LoVo (cell line): ENCODE results near the gene CRYBG2.
"Not testable (repeated sequence)": the region's sequence is repeated elsewhere in the genome, so short reads cannot be mapped to it uniquely, and the experiment has no call there.

ENCODE experiments used
- DNase-seq: peaks from one replicate; pipeline ENCODE4 v3.0.0-alpha.2; 2016; ENCODE audit warnings: low spot score

The CRYBG2 gene

DNA sequence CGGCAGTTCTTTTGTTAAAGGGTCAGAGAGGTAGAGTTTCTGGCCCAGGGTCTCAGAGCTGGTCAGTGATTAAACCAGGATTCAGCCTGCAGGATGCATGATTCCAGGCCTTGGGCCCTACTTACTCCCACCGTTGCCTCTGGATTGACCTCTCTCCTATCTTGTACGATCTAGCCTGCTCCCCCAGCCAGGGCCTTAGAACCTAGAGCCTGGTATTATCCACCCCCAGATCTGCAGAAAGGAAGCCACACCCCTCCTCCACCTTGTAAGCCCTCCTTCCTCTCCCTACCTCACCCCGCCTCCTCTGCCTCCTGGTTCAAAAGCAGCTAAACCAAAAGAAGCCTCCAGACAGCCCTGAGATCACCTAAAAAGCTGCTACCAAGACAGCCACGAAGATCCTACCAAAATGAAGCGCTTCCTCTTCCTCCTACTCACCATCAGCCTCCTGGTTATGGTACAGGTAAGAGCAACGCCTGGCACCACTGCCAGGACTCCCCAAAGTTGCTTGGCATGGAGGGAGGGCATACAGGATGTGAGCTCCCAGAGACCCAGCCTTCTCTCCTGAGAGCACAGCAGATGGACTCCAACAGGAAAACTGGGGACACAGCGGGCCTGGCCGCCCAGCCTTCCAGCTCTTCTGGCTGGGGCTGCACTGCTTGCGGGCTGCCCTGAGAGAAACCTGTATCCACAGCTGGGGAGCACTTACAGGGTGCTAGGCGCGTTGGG is 36.2 kb downstream of the CRYBG2 start, which contains the start of gene CD52:
Gene CD52, plus strand, starts transcription at position 347 of the 726 bp plus-strand sequence. Its CDS starts 60 bp downstream, at position 407.
- no peak for DNase-seq

DNA sequence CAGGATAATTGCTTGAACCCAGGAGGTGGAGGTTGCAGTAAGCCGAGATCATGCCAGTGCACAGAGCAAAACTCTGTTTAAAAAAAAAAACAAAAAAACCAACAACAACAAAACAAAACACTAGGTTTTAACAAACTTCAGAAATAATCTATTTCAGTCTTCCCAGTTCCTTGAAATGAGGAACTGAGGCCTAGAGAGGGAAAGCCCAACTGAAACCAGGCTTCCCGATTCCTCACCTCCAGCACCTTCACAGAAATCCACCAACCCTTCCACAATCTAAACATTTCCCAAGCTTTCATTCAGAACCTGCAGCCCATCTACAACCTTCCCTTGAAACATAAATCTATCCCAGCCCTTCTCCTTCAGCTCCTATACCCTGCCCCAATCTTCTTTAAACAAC is 36.8 kb downstream of the CRYBG2 start:
- no peak for DNase-seq

DNA sequence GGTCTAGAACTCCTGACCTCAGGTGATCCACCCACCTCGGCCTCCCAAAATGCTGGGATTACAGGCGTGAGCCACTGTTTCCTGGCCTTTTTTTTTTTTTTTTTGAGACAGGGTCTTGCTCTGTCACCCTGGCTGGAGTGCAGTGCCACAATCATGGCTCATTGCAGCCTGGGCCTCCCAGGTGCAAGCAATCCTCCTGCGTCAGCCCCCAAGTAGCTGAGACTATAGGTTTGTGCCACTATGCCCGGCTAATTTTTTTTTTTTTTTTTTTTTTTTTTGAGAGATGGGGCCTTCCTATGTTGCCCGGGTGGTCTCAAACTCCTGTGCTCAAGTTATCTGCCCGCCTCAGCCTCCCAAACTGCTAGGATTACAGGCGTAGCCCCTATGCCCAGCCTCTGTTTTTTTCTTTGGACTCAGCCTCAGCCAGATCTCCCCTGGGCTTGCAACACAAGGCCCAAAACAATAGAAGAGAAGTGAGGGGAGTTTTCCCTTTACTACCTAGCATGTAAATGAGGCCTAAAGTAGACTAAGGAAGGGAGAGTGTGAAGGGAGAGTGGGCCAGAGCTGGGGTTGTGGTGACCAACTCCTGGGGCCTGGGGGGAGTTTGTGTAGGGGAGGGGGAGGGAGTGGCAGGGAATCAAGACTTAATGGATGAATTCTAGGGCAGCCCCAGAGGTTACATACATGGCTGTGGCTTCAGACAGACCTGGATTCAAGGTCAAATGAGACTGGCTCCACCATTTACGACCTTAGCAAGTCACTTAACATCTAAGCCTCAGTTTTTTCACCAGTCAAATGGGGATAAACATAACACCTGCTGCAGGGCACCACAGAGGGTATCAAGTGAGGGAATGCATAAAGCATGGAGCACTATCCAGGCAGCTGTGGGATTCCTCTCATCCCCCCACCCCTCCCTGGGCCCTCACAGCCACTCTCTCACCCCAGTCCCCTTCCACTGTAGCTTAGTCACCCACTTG is 37.8 kb downstream of the CRYBG2 start:
- no peak for DNase-seq

DNA sequence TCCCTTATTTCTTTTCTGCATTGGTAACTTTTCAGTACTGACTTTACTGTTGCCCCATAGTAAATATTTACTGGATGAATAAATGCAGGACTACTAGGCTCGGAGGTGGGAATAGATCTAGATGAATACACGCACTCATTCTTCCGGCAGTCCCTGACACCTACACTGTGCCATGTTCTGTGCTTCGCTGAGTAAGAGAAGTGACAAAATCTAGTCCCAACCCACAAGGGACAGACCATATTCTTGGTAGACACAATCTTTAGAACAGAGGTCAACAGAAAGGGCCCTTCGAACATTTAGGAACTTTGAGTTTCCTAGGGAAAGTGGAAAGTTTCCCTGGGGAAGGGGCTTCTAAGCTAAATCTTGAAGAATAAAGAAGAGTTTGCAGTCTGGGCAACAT is 39.4 kb downstream of the CRYBG2 start:
- no peak for DNase-seq

DNA sequence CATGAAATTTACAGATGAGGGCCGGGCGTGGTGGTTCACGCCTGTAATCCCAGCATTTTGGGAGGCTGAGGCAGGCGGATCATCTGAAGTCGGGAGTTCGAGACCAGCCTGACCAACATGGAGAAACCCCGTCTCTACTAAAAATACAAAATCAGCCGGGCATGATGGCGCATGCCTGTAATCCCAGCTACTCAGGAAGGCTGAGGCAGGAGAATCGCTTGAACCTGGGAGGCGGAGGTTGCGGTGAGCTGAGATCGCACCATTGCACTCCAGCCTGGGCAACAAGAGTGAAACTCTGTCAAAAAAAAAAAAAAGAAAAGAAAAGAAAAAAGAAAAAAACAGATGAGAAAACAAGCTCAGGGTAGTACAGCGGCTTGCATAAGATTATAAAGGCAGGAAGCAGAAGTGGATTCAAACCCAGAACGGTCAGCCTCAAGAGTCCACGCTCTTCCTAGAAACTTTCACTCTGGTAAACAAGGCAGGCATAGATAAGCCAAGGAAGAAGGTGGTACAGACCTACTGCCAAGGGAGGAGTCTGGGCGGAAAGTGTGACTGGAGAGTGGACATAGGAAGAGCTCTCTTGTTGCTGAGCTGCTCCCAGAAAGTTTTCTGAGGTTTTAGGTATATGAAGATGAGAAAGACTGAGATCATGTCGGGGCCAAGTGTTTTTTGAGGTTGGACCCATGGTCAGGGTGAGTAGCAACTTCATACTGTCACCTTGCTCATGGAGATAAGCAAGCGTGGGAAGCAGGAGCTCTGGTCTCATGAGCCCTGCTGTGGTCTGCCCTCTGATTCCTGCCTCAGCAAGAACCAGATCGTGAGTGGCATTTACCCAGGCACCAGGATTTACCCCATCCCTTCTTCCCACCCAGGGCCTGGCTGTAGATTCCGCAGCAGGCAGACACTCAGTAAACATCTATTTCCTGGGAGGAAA is 45.7 kb downstream of the CRYBG2 start:
- DNase-seq: not testable (repeated sequence)

DNA sequence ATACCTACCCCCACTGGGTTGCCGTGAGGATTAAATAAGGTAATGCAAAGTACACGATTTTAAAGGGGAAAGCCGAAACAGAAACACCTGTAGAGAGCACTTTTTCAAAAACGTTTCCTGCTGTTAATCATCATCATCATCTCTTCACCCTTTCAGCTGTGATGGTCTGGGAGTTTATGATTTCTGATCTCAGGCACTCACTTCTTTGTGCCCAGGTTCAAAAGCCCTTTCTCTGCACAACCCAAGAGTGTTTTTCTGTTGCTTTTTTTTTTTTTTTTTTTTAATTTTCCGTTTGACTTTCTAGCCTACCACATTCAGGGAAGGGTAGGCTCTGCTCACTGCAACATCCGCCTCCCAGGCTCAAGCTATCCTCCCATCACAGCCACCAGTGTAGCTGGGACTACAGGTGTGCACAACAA is 46.6 kb downstream of the CRYBG2 start:
- DNase-seq: no peak

DNA sequence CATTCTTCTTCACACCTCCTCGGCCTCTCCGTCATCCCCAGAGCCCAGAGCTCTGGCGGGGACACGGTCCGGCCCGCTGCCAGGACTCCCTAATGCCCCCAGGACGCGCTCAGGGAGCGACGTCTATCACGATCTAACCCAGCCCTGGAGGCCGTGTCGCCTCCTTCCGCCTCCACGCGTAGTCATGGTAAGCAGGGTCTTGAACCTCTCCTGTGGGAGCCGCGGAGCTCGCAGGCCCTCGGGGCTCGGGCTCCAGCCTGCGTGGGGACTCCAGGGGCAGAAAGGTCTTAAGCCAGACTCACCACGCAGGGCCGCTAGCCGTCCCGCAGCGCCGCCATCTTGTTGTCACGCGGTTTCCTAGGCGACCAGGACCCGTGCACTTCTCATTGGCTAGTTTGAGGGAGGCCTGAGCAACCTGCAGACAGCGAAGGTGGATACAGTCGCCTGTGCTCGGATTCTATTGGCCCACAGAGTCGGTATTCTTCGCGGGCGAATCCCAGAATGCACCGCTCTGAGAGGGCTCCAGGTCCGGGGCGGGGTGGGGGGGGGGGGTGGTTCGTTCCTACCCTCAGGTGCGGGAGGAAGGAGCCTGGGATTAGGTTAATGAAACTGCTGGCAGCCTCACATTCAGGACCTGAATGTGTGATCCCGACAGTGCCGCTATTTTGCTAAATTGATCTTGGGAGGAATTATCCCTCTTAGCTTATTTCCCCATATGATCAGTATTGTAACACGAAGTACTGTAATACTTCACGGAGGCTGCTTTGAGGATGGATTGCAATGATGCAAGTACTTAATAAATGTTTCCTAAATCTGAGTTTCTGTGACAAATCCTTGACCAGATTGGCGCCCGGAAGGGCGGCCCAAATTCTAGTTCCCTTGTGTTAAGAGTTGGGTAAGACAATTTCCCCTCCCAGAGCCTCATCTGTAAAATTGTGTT is 47.4 kb downstream of the CRYBG2 start, which contains the start of gene UBXN11:
Gene UBXN11, minus strand, starts transcription at position 347 of the 940 bp plus-strand sequence. CDS start 3,753 bp downstream, outside the sequence.
- DNase-seq: peak; percentile 96

DNA sequence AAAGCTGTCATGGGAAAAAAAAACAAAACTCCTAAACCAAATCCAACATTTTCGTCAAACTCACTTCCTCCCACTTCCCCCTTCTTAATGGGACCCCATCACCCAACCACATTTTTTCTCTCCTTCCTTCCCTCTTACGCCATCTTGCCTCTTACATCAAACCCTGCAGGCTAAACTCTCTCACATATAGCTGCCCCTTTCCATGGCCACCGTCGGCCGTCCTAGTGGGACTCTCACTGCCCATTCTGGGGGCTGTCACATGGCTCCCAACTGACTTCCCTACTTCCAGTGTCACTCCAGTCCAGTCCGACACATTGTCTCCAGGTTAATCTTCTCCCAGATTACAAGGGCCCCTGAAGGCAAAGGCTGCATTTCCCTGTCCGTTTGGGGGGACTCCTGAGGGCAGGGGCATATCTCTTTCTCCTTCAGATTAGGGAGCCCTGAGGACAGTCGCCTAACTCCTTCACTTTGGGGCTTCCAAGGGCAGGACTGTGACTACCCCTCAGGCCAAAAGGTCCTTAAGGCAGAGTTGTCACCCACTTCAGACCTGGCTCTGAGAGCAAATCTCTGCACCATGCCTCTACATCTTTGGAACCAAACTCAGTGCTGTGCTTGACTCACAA is 48.2 kb downstream of the CRYBG2 start:
- no peak for DNase-seq

DNA sequence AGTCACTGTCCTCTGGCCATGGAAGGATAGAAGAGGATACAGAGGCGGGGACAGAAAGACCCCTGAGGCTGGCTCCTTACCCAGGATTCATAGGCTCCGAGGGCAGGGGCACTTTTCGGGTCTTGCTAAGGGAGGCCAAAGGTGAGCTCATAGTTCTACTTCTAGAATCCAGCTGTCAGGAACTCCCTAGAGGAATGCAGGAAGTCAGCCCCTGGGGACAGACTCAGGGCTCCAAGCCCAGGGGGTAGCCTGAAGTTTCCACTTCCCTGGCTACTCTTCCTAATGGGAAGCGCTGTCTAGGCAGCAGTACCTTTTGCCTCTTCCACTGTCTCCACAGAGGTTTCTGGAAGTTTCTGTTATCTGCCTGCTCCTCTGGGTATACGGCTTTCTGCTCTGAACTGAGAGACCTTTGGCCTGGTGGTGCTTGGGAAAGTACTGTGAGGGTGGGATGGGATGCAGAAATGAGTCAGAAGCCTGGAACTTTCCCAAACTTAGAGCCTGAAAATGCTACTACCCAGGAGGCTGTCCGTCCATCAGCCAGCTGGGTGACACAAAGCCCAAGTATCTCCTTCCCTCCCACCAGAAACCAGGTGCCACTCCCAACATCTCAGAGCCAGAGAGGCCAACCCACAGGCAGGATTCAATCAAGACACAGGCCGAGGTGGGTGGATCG is 51.1 kb downstream of the CRYBG2 start:
- DNase-seq: peak; percentile 52

DNA sequence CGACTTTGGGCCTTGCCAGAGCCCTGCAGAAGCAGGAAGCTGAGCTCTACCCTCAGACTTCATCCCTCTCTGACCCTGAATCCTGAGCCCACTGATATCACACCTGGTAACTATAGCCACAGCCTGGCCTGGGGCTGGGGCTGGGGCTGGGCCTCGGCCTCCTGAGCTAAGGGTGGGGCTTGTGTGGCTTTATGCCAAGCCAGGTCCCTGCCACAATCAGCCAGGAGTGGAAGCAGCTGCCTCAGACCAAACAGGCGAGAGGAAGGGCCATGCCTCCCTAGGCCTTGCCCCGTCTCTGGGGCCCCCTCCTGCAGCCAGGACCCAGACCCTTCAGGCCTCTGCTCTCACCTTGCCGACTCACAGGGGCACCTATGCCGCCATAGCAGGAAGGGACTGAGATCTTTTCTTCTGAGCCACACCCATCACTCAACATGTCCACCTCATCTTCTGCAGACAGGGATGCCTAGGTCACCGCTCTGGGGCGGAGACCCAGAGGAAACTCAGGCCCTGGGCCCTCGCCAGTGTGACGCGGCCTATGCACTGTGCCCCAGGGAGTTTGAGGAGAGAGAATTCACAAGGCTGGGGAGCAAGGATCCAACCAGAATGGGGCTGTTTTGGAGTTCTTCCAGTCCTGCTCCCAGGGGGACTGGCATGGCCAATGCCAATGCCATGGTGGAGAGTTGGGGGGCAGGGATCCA is 53.2 kb downstream of the CRYBG2 start:
- no peak for DNase-seq

DNA sequence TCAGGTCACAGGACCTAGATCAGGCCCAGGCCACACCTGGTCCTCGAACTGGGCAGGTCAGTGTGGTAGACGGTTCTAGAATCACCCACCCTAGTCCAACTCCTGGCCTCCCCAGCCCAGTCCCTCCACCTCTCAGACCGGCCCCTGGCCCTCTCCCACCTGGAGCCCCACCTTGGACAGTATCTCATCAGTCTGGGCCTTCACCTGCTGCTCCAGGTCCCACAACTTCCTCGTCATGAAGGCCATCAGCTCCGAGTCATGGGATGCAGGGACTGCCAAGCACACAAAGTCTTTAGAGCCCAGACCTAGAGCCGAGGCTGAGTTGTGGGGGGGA is 56.2 kb downstream of the CRYBG2 start:
- no peak for DNase-seq

DNA sequence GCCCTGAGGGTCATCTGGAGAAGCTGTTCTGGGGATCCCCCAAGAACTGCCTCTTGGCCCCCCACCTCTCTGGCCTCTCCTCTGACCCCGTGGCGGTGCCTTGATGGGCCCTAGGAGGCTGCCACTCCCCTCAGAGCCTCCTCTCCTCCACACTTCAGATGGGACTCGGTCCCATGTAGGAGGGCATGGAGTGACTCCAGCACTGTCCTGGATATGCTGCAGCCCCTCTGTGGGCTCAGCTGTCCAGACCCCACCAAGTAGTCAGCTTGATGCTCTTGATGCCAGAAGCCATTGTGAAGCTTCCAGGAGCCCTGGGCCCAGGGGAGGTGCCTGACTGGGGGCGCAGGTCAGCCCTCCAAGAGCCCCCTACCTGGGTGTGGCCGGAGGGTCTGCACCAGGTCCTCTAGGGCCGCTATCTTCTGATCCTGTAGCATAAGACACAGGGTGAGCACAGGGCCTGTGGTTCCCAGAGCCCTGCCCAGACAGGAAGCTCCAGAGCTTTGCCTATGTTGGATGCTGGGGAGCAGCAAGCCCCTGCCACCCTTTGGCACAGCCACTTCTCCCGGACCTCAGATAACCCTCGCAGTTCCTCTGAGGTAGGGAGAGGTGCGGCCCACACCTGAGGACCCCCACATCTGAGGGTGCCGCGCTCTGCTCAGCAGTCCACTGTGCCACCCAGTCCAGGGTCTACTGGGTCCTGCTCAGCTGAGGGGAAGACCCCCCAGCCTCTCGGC is 56.7 kb downstream of the CRYBG2 start:
- DNase-seq: no peak

DNA sequence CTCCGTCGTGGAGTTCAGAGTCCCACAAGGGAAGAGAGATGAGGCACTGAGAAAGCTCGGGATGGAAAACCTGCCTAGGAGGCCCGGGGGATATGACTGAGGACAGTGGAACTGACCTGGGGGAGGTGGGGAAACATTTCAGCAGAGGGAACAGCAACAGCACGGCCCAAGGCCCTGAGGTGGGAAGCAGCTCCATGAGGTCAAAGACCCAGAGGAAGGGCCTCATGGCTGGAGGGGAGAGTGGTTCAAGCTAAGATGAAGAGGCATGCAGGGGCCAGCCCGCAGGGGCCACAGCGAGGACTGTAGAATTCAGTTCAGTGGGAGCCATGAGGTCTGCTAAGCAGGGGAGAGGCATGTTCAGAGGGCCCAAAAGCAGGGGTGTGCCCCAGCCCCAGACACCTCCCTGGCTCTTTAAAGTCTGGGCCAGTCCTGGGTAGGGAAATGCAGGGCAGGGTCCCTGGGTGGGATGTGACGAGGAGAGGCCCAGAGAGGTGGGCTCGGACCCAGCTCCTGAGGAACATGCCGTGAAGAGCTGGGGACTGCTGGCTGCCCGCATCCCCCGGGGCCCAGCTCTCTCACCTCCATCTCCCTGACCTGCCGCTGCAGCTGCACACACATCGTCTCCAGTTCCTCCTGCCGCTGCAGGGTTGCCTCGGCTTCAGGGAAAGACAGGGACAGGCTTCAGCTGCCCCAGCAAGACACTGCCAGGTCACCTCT is 57.4 kb downstream of the CRYBG2 start:
- DNase-seq: no peak

DNA sequence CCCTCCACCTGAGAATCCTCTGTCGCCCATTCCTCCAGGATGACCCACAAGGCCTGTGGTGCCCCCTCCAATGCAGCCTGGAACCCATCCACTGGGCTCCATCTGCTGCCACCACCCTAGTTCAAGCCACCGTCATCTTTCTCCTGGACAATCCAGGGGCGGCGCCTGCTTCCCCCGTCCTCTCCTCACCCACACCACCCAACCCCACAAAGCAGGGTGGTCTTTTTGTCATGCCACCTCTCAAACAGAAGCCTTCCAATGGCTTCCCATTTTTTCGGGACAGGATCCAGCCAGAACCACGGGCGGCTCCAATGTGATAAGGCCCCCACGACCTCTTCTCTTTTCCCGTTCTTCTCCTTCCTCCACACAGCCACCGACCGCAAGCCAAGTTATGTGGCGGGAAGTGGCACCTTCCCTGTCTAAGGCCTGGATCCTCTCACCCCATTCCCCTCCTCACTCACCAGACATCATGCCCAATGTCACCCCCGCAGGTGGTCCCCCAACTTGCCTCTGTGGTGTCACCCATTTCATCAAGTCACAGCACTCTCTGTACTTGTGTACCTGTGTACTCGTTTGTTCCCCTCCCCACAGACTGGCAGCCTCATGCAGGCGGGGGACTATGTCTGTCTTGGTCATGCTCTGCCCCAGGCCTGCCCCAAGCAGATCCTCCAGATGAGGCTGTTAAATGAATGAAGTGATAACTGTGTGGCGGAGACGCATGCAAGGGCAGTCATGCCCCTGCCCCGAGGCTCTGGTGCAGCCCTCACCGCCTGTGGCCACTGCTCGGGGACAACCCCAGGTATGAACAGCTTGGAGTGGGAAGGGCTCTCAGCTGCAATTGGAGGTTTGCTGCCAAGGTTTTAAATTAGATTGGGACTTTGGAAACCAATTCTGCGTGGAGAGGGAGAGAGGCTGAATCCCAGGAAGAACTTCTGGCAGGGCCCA is 58.5 kb downstream of the CRYBG2 start:
- no peak for DNase-seq

DNA sequence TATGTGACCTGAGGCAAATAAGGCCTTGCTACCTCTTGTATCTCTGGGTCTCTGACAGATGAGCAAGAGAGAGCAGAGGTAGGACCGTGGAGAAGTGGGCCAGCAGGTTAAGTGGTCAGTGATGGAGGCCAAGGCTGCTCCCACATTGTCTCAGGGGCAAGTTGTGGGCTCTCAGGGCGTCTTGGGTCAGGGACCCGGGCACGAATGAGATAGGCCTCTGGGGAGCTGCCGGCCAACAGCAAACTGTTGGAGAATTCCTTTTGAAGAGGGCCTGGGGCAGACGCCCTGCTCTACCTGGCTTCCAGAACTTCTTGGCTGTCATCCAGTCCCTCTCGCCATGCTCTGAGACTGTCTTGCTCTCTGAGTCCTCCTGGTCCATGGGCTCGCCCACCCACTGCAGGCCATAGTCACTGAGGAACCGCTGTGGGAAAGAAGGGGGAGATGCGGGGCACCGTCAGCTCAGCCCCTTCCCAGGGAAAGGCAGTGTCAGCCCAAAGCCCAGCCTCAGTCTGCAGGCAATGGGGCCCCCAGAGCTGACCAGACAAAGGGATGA is 59.9 kb downstream of the CRYBG2 start:
- no peak for DNase-seq

DNA sequence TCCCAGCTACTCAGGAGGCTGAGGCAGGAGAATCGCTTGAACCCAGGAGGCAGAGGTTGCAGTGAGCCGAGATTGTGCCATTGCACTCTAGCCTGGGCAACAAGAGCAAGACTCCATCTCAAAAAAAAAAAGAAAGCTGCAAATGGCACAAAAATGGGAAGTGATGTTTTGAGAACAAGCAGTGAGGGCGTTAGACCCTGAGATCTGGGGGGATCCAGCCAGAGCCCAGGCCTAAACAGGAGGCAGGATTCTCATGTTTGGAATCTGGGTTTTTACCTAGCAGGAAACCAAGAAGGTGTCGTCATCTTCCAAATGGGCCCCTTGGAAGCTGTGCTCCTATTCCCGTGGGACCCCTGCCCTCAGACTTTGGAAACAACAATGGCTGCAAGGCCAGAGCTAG is 61.2 kb downstream of the CRYBG2 start:
- DNase-seq: not testable (repeated sequence)
